GM13976 (cell line): ENCODE results near the gene SREBF1.

Source experiments
- DNase-seq: peaks from one replicate; pipeline ENCODE4 v3.0.0; 2012; ENCODE audit warnings: low spot score
- in situ Hi-C: fragments of 300-500 bp; cut with MboI; formaldehyde crosslinking; loops from one replicate; pipeline ENCODE4 v1.12.0; 2022; ENCODE audit warnings: low sequenced_read_pairs, mixed read lengths, inconsistent platforms; ENCODE audit not compliant: unreplicated experiment
- TF ChIP-seq, protein P1 (sequence below): IDR thresholded peaks from 2 replicates; pipeline ENCODE4 v1.5.1; 2012; ENCODE audit warnings: borderline replicate concordance, mild to moderate bottlenecking; ENCODE audit not compliant: insufficient read depth; ENCODE audit errors: extremely low read depth, missing control alignments, control extremely low read depth

The SREBF1 gene

DNA sequence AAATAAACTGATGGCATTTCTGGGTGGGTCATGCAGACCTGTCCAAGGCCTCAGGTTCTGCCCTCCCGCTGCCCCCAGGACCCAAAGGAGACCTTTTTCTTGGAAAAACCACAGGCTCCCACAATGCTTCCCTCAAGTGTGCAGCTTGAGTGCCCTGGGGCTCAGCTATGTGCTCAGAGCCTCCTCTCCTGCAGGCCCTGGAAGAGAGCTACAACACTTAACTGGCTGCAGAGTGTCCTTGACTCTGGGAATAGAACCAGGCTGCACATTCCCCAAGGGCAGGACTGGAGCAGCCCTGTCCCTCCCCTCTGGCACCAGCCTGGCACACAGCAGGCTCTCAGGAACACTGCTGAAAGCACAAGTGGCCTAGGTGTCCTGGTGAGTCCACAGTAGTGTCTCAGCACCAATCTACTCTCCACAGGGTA is 4.8 kb upstream of the SREBF1 start:
- in situ Hi-C loops = no loop called here
- DNase-seq = no peak
- TF ChIP-seq, protein P1, sequence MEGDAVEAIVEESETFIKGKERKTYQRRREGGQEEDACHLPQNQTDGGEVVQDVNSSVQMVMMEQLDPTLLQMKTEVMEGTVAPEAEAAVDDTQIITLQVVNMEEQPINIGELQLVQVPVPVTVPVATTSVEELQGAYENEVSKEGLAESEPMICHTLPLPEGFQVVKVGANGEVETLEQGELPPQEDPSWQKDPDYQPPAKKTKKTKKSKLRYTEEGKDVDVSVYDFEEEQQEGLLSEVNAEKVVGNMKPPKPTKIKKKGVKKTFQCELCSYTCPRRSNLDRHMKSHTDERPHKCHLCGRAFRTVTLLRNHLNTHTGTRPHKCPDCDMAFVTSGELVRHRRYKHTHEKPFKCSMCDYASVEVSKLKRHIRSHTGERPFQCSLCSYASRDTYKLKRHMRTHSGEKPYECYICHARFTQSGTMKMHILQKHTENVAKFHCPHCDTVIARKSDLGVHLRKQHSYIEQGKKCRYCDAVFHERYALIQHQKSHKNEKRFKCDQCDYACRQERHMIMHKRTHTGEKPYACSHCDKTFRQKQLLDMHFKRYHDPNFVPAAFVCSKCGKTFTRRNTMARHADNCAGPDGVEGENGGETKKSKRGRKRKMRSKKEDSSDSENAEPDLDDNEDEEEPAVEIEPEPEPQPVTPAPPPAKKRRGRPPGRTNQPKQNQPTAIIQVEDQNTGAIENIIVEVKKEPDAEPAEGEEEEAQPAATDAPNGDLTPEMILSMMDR = no peak

DNA sequence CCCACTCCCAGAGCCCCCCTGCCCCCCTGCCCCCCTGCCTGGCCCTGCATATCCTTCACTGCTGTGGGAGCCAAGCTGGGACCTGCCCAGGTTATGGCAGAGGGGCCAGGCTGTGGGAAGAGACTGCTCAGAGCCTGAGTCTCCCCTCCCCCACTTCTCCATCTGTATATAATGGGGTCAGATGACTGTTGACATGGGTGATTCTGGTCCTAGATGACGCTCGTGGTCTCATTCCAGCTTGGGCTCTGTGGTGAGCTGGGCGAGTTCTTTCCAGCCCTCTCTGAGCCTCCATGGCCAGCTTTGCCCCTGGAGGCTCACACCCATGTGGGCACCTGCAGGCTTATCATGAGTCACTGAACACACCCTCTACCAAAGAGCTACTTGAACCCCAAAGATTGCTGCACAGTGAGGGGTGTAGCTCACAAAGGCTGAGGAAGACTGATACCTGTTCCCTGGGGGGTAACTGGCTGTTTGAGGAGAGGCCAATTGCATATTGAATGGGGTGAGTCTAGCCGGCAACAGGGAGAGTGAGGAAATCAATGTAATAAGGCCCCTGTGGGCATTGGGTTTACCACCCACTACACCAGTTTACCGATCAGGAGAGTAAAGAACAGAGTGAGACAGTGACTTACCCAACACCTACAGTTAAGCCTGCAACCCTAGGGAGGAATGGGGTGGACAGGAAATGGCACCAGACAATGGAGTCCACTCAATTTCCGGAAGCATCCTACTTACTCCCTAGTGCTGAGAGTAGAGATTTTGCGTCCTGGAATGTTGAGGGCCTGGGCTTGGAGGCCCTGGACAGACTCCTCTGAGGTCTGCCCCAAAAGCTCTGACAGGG is 4.2 kb upstream of the SREBF1 start:
- in situ Hi-C loops = no loop called here
- DNase-seq = no peak
- TF ChIP-seq, protein P1 = no peak

DNA sequence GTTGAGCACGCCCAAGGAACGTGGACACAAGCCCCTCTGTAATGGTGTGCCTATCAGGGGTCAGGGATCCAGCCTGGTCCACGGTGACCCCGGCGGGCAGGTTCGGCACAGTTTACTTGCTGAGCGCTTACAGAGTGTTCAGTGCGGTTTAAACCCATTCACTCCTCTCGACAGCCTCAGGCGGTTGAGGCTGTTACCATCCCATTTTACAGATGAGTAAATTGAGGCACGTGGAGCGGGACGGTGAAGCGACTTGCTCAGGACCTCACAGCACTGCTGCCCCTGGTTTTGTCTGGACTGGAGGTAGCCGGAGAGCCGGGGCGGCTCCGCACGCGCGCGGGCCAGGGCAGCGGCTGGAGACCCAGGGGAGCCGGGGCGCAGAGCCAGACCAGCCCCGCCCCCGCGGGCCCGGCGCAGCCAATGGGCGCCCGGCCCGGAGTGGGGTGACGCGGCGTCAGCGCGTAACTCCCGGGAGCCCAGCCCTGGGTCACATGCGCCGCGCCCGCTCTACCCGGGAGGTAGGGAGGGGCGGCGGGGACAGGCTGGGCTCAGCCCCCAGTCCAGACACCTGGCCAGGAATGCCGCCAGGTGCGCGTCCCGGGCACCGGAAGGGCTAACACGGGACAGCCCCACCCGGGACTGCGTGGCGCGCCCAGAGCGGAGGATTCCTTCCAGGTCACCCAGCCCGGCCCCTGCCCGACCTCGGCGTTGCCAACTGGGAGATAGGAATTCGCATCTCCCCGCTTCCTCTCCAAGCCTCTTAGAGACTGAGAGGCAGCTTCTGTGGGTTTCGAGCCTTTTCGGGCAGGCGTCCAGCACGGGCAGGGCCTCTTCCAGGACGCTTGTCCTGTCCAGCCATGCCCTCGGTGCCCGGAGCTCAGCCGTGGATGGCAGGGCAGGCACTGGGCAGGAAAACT is 3.3 kb upstream of the SREBF1 start:
- peak; percentile 97 for DNase-seq
- in situ Hi-C loops = no loop called here
- TF ChIP-seq, protein P1 = no peak

DNA sequence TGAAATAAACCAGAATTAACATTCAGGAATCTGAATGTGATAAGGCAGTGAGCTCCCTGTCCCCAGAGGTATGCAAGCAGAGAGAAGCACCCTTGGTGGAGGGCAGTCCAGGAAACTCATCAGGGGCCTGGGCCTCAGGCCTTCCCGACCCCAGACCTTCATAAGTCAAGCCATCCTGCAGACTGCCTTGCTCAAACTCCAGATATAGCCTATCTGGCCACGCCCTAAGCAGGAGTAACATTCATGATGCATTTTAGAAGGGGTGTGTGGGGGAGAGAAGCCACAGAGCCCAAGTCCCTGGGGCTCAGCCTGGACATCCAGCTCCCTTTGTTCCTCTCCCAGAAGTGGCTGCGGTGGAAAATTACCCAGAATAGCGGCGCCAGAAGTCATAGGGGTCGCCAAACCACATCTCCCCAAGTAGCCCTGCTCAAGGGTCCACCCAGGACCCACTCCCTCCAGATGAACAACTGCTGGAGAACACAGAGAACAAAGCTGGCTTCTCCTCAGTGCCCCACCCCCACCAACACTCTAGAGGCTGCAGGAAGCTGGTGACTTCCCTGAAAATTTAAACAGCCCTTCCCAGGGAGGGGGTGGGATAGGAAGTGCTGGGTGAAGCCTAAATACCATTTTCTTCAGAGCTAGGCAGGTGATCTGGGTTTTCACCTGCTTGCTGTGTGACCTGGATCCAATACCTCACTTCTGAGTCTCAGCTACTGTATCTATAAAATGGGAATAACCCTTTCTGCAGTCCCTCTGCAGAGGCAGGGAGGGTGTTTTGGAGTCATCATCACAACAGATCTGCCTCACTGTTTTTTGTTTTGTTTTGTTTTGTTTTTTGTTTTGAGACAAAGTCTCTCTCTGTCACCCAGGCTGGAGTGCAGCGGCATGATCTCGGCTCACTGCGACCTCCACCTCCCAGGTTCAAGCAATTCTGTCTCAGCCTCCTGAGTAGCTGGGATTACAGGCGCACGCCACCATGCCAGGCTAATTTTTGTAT is 1.5 kb upstream of the SREBF1 start:
- DNase-seq = no peak
- in situ Hi-C loops = no loop called here
- TF ChIP-seq, protein P1 = no peak

DNA sequence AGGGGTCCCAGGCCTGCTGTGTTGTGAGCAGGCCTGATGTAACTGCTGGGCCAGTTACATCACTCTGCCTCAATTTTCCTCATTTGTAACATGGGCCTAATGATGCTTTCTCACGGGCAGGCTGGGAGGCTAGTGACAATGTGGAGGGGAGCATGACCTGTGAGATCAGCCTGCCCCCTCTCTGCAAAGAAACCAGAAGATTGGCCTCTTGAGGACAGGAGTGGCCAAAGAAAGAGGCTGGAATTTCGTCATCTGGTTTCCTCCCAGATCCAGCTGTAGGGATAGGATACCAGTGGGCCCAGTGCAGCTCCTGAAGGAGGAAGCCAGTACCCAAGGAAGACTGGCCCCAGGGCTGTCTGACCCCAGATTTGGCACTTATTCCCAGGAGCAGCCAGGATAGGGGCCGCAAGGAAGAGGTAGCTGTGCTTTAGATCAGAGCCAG is 615 bp upstream of the SREBF1 start:
- DNase-seq = no peak
- TF ChIP-seq, protein P1 = no peak
- in situ Hi-C loops = no loop called here
